KMS-11 (cell line): ENCODE results near the gene RAB5B.
"Not testable (repeated sequence)": the region's sequence is repeated elsewhere in the genome, so short reads cannot be mapped to it uniquely, and the experiment has no call there.

ENCODE experiments used
- H2AFZ ChIP-seq: fragments of 200-600 bp; sonication (generic); 2 replicates; pipeline ENCODE4 v1.6.1; 2016; ENCODE audit warnings: antibody characterized with exemption, mixed run types, low read depth
- H3K27ac ChIP-seq: fragments of 200-600 bp; sonication (generic); 2 replicates; pipeline ENCODE4 v1.6.1; 2016; ENCODE audit warnings: mild to moderate bottlenecking, mixed run types
- H3K27me3 ChIP-seq: fragments of 200-600 bp; sonication (generic); 2 replicates; pipeline ENCODE4 v1.6.1; 2017; ENCODE audit warnings: mild to moderate bottlenecking, low read depth, mixed run types, moderate library complexity; ENCODE audit not compliant: insufficient read depth
- H3K36me3 ChIP-seq: fragments of 200-600 bp; sonication (generic); 2 replicates; pipeline ENCODE4 v1.6.1; 2017; ENCODE audit warnings: mild to moderate bottlenecking, mixed run types; ENCODE audit not compliant: insufficient read depth
- H3K4me1 ChIP-seq: fragments of 200-600 bp; sonication (generic); 2 replicates; pipeline ENCODE4 v1.6.1; 2016; ENCODE audit warnings: mild to moderate bottlenecking, low read depth, mixed run types; ENCODE audit not compliant: poor library complexity, severe bottlenecking
- H3K4me2 ChIP-seq: fragments of 200-600 bp; sonication (generic); 2 replicates; pipeline ENCODE4 v1.7.0; 2016; ENCODE audit warnings: mild to moderate bottlenecking, mixed run types
- H3K4me3 ChIP-seq: fragments of 200-600 bp; sonication (generic); IDR thresholded peaks from 2 replicates; pipeline ENCODE4 v1.6.1; 2017; ENCODE audit warnings: low read depth, low read length, mixed read lengths; ENCODE audit not compliant: insufficient read depth
- H3K79me2 ChIP-seq: fragments of 200-600 bp; sonication (generic); 2 replicates; pipeline ENCODE4 v1.6.1; 2016; ENCODE audit warnings: low read depth, mixed run types; ENCODE audit not compliant: insufficient read depth
- H3K9ac ChIP-seq: fragments of 200-600 bp; sonication (generic); 2 replicates; pipeline ENCODE4 v1.6.1; 2016; ENCODE audit warnings: mild to moderate bottlenecking, mixed run types
- H4K20me1 ChIP-seq: fragments of 200-600 bp; sonication (generic); 2 replicates; pipeline ENCODE4 v1.6.1; 2016; ENCODE audit warnings: mild to moderate bottlenecking, mixed run types; ENCODE audit not compliant: insufficient read depth
- TF ChIP-seq, protein P1 (sequence below): fragments of 200-600 bp; sonication (generic); conservative IDR thresholded peaks from 2 replicates; pipeline ENCODE4 v1.6.1; 2017; ENCODE audit warnings: low read depth, mild to moderate bottlenecking, antibody characterized with exemption, low read length, moderate library complexity, mixed read lengths

The RAB5B gene

GRCh38 chr12:55983232-55983842, 9.5 kb downstream of the RAB5B start:
- no peaks in the 10 kb centered on the region for H3K36me3 ChIP-seq
- no peaks in the 10 kb centered on the region for H4K20me1 ChIP-seq

DNA sequence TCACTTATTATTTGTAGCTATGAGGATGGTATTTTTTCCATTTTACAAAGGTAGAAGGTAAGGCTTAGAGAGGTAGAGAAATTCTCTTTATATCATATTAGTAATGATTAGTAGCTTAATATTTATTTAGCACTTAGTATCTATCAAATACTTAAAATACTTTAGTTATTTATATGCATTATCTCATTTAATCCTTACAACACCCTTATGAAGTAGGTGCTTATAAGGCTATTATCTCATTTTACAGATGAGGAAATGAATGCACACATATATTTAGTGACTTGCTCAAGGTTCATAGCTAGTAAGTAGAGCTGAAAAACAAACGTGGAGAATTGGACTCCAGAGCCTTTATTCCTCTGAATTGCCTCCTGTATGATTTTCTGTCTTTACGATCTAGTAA, 11.0 kb downstream of the RAB5B start:
- peaks cover 4% of the 10 kb centered on the region; the same call in 1 of the 2 replicates for H3K36me3 ChIP-seq
- no peak overlapping the region for H3K4me3 ChIP-seq
- no peak overlapping the region for H3K9ac ChIP-seq
- no peaks in the 10 kb centered on the region for H3K79me2 ChIP-seq
- H2AFZ ChIP-seq = no peak overlapping the region
- H3K4me1 ChIP-seq = peaks cover 8% of the 10 kb centered on the region
- no peak overlapping the region for H3K27ac ChIP-seq
- no peak overlapping the region for H3K4me2 ChIP-seq
- H4K20me1 ChIP-seq = no peaks in the 10 kb centered on the region
- TF ChIP-seq, protein P1, sequence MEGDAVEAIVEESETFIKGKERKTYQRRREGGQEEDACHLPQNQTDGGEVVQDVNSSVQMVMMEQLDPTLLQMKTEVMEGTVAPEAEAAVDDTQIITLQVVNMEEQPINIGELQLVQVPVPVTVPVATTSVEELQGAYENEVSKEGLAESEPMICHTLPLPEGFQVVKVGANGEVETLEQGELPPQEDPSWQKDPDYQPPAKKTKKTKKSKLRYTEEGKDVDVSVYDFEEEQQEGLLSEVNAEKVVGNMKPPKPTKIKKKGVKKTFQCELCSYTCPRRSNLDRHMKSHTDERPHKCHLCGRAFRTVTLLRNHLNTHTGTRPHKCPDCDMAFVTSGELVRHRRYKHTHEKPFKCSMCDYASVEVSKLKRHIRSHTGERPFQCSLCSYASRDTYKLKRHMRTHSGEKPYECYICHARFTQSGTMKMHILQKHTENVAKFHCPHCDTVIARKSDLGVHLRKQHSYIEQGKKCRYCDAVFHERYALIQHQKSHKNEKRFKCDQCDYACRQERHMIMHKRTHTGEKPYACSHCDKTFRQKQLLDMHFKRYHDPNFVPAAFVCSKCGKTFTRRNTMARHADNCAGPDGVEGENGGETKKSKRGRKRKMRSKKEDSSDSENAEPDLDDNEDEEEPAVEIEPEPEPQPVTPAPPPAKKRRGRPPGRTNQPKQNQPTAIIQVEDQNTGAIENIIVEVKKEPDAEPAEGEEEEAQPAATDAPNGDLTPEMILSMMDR = no peak
- no peaks in the 10 kb centered on the region for H3K27me3 ChIP-seq

More at GRCh38 chr12:55983232-55983842, 9.5 kb downstream of the RAB5B start:
- H3K9ac ChIP-seq = no peak overlapping the region
- no peak overlapping the region for H2AFZ ChIP-seq
- no peak overlapping the region for H3K4me3 ChIP-seq
- no peaks in the 10 kb centered on the region for H3K27me3 ChIP-seq
- H3K79me2 ChIP-seq = 0 out of 2 replicates have a peak, but pooled peaks cover 3% of the 10 kb centered on the region
- no peak overlapping the region for H3K27ac ChIP-seq
- H3K4me2 ChIP-seq = no peak overlapping the region
- peaks cover 8% of the 10 kb centered on the region for H3K4me1 ChIP-seq
- TF ChIP-seq, protein P1 = no peak

- Histone ChIP-seq H3K36me3 (peaks cover 5% of the 10 kb centered on the region; the same call in 1 of the 2 replicates), H3K27ac (no peak overlapping the region), H3K79me2 (no peaks in the 10 kb centered on the region)
Observed at GRCh38 chr12:55985341-55985740, 11.5 kb downstream of the RAB5B start.

GRCh38 chr12:55985976-55986375, 12.1 kb downstream of the RAB5B start:
- not testable (repeated sequence) for H4K20me1 ChIP-seq, H3K27ac ChIP-seq, H3K27me3 ChIP-seq, H3K79me2 ChIP-seq, H3K4me3 ChIP-seq, H3K36me3 ChIP-seq, H3K4me2 ChIP-seq, H3K9ac ChIP-seq, H3K4me1 ChIP-seq, H2AFZ ChIP-seq

More at GRCh38 chr12:55985341-55985740, 11.5 kb downstream of the RAB5B start:
- Histone ChIP-seq H3K9ac (no peak overlapping the region), H3K4me2 (no peak overlapping the region), H3K27me3 (no peaks in the 10 kb centered on the region), H2AFZ (no peak overlapping the region), H4K20me1 (no peaks in the 10 kb centered on the region), H3K4me1 (peaks cover 8% of the 10 kb centered on the region), H3K4me3 (no peak overlapping the region)
- TF ChIP-seq, protein P1 = no peak

- Histone ChIP-seq H3K4me1 (peaks cover 5% of the 10 kb centered on the region), H3K4me3 (no peak overlapping the region), H3K27me3 (no peaks in the 10 kb centered on the region), H3K9ac (no peak overlapping the region), H2AFZ (no peak overlapping the region), H3K36me3 (peaks cover 12% of the 10 kb centered on the region; the same call in 1 of the 2 replicates), H4K20me1 (no peaks in the 10 kb centered on the region), H3K4me2 (no peak overlapping the region), H3K27ac (no peak overlapping the region), H3K79me2 (no peaks in the 10 kb centered on the region)
- TF ChIP-seq, protein P1 = no peak
Observed at GRCh38 chr12:55991110-55991509, 17.2 kb downstream of the RAB5B start.
